GM12872 (cell line): Measurements from ENCODE around the gene FILIP1L.
A peak's percentile ranks its signal among the peaks of the same experiment; 100 is the strongest.

Experiments
- TF ChIP-seq, protein P1 (sequence below): IDR thresholded peaks from 3 replicates; pipeline ENCODE4 v1.5.1; 2011; ENCODE audit warnings: low read depth, mild to moderate bottlenecking, low read length, moderate library complexity; ENCODE audit not compliant: insufficient read depth

FILIP1L gene

DNA sequence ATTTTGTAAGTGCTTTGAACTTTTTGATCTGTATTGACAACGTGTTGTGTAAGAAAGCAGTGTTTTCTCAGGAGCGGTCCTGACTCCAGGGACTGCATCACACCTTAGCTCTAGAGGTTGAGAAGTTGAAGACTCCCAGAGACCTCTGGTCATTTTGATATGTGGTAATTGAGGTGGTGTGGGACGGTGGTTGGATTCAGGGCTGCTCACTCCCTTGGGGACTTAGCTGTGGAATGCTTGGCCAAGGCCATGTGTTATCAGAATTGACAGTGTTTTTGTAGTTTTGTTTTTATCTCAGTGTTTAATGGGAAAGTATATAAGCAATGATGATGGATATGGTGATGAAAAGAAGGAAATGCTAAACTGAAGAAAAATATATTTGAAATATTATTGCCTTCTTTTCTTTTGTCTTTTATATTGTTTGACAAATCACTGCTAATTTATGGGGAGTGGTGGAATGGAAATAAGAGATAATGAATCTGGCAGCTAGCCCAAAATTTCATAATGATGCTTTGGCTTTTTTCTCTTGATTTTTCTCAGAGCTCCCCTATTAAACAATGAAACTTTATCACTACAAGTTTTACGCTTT, 280.6 kb downstream of the FILIP1L start:
- TF ChIP-seq, protein P1, sequence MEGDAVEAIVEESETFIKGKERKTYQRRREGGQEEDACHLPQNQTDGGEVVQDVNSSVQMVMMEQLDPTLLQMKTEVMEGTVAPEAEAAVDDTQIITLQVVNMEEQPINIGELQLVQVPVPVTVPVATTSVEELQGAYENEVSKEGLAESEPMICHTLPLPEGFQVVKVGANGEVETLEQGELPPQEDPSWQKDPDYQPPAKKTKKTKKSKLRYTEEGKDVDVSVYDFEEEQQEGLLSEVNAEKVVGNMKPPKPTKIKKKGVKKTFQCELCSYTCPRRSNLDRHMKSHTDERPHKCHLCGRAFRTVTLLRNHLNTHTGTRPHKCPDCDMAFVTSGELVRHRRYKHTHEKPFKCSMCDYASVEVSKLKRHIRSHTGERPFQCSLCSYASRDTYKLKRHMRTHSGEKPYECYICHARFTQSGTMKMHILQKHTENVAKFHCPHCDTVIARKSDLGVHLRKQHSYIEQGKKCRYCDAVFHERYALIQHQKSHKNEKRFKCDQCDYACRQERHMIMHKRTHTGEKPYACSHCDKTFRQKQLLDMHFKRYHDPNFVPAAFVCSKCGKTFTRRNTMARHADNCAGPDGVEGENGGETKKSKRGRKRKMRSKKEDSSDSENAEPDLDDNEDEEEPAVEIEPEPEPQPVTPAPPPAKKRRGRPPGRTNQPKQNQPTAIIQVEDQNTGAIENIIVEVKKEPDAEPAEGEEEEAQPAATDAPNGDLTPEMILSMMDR, result no peak

DNA sequence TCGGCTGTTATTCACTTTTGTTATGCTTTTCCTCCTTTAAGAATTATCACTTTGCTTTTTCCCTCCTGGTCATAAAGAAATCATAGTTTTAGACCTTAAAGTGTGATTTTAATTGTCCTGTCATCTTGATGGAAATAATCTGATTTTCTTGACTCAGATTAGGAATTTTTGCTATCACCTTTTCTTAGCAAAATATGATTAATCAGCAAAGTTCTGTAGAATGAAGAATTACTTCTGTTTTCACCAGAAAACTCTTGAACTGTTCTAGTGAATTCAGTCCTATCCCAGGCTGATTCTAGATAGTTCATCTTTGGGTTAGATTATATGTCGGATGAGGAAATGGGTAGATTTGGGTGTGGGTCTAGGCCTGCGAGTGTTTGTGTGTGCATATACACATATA, 284.5 kb downstream of the FILIP1L start:
- TF ChIP-seq, protein P1, result no peak

DNA sequence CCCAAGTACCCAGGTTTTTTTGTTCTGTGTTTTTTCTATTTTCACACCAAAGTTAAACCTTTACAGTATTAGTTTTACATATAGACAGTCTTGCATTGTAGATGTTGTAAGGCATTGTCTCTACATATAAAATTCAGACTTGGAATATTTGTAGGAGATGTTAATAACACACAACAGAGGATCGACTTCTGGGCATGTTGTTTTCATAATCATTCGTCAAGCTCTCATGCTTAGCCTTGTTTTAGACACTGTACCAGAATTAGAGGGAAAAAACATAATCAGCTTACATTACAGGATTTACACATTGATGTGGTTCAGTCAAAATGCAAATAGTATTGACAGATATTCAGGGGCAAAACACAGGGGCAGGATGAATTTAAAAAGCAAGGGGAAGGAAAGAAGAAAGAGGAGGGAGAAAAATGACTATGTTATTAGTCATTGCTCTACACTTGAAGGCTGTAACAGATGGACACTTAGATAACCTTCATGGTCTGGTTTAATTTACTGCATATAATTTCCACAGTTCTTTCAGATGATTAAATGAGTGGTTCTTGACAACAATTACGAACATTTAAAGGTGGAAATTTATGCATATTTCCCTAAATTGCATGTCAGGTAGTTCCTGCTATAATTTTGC, 289.2 kb downstream of the FILIP1L start:
- TF ChIP-seq, protein P1, result no peak

DNA sequence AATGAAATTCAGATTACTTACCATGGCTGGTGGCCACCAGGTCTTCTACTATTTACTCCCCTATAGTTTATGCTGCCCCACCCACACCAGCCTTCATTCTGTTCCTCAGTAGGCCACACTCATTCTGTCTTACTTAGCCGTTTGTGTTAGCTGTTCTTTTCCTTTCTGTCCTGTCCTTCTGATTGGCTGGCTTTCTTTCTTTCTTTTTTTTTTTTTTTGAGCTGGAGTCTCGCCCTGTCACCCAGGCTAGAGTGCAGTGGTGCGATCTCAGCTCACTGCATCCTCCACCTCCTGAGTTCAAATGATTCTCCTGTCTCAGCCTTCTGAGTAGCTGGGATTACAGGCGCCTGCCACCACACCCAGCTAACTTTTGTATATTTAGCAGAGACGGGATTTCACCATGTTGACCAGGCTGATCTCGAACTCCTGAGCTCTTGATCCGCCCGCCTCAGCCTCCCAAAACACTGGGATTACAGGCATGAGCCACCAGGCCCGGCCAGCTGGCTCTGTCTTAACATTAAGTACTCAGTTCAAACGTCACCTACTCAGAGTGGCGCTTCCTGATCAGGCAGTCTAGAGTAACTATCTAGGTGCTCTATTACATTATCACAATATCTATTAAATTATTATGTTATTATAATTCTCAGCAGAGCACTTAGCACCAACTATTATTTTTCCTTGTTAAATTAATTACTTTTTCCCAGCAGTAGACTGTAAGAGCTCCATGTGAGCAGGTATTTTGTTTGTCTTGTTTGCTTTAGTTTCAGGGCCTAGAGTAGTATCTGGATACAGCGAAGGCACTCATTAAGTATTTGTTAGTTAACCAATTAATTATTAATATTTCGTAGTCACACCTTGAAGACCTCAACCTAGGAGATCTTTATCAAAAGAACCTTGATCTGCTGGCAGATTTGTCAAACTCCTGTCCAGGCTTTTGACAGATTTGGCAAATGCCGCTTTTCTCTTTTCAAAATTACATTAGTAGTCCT, 290.3 kb downstream of the FILIP1L start:
- TF ChIP-seq, protein P1, result no peak

DNA sequence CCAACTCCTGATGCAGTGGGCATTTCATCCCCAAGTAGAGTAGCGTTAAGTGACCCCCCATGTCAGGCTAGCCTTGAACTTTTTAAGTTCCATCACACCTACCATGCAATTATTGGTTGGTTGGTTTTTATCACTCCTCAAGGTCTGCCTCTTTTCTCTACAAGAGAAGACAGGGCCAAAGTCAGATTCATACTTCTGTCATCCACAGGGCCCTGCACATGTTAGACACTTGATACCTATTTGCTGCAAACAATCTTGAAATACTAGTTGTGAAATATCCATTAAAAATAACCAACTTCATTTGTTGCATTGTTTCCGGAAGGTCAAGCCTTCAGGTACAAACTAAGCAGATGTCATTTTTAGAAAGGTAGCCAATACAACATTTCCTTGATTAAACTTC, 295.5 kb downstream of the FILIP1L start:
- TF ChIP-seq, protein P1, result no peak

DNA sequence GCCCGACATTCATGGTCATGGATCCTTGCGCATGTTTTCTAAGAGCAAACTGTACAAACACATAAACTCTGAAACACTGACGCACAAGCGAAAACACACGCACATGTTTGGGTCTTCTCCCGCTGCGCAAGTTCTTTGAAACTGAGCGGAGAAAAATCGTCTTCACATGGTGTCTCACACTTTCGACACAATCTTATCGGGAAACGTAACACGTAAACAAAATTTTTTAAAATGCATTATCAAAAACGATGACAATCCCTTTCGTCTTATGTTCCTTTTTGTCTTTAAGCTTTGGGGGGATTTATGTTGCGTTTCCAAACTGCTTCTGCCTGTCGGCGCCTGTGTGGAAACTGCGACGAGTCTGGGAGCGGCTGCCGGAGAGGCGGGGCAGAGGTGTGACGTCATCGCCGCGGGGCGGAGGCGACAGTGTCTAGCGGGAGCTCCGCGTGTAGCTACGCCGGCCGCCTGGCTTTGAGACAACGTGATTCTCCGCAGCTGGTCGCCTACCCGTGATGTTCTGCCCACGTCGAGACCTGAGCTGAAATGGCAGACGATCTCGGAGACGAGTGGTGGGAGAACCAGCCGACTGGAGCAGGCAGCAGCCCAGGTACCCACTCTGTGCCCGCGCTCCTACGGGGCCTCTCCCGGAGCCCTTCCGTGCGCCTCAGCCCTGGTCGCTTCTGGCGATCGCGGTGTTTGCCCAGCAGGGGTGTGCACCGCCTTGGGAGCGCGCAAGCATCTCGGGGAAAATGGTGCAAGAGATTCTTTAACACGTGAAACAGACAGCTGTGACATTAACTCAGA, 296.7 kb downstream of the FILIP1L start, which contains the start of gene CMSS1:
Gene CMSS1, plus strand, starts transcription at position 426 of the 804 bp plus-strand sequence.
- TF ChIP-seq, protein P1, result peak; percentile 38; the same call in 2 of the 3 replicates
